ENCODE data around the gene ZNF367. TPM values are rescaled to one million over a fixed set of nuclear protein-coding genes. Genes with fewer than 3 reads are reported as not detected.

ZNF367 gene
- total and polyA plus RNA-seq, 2 donors (not counting 1 experiment from before 2014, with no cell fraction given) = 1.3 to 2.2 TPM

- no CpG with 5 or more reads among the region's 1 CpG for WGBS (ENCODE audit: insufficient coverage)
- no peak for ATAC-seq (ENCODE audit: low read depth)
- CTCF ChIA-PET = no interaction called here
These were observed 67.3 kb downstream of the ZNF367 start for GRCh38 chr9:96350866-96351265.

GRCh38 chr9:96348261-96348660, 69.9 kb downstream of the ZNF367 start:
- ATAC-seq (ENCODE audit: low read depth) (no peak), DNase-seq (no peak)
- H3K9ac ChIP-seq (ENCODE audit: low read length) = no peak overlapping the region
- H3K4me1 Mint-ChIP-seq = no peaks in the 10 kb centered on the region
- H2AFZ ChIP-seq (ENCODE audit: insufficient read depth, low read depth, low read length, poor library complexity, severe bottlenecking) = no peak overlapping the region
- H4K20me1 ChIP-seq (ENCODE audit: control insufficient read depth, insufficient read depth, low read length, poor library complexity, severe bottlenecking) = no peaks in the 10 kb centered on the region
- H3K27ac ChIP-seq (ENCODE audit: low read length in 2 of 2) = no peak overlapping the region
- ChIA-PET CTCF (no interaction called here), POLR2A (no interaction called here)
- H3K27me3 ChIP-seq (replicated peaks in 1 of 4; ENCODE audit: control extremely low read depth in 1 of 4, control insufficient read depth in 3 of 4, insufficient read depth in 4 of 4, low read length in 3 of 4) = peaks cover 0 to 2% (median 0%) of the 10 kb centered on the region in 4 experiments
- H3K4me3 Mint-ChIP-seq = no peak overlapping the region
- WGBS (ENCODE audit: insufficient coverage) = 92% methylated on average over 4 of the region's 5 CpGs
- peaks cover 0 to 6% (median 2%) of the 10 kb centered on the region in 3 donors for H3K9me3 ChIP-seq (ENCODE audit: control extremely low read depth in 1 of 3, control insufficient read depth in 2 of 3, insufficient read depth in 1 of 3, low read length in 2 of 3)
- H3K4me1 ChIP-seq (ENCODE audit: control insufficient read depth in 2 of 2, insufficient read depth in 2 of 2, low read length in 2 of 2) = no peaks in the 10 kb centered on the region
- no peak overlapping the region for H3K4me2 ChIP-seq (replicated peaks; ENCODE audit: low read depth, low read length, poor library complexity, severe bottlenecking)
- H3K79me2 ChIP-seq (ENCODE audit: control insufficient read depth, insufficient read depth, low read length) = no peaks in the 10 kb centered on the region
- H3K27ac Mint-ChIP-seq = no peak overlapping the region
- TF ChIP-seq CTCF (IDR thresholded peaks at IDR 0.05) (no peak), EZH2 (IDR thresholded peaks at IDR 0.05; ENCODE audit: borderline replicate concordance, insufficient read depth, low read depth, low read length, poor library complexity, severe bottlenecking) (no peak)
- no peaks in the 10 kb centered on the region for H3K36me3 ChIP-seq (replicated peaks in 1 of 2; ENCODE audit: control extremely low read depth in 1 of 2, control insufficient read depth in 1 of 2, extremely low read depth in 1 of 2, insufficient read depth in 2 of 2, low read length in 1 of 2)
- H3K4me3 ChIP-seq (ENCODE audit: control extremely low read depth in 1 of 5, extremely low read depth in 1 of 5, insufficient read depth in 1 of 5, low read depth in 2 of 5, low read length in 4 of 5) = no peak overlapping the region
- H3K9me3 Mint-ChIP-seq (ENCODE audit: insufficient read depth) = no peaks in the 10 kb centered on the region
- H3K27me3 Mint-ChIP-seq = no peaks in the 10 kb centered on the region
- intact Hi-C loops (cut with micrococcal nuclease) = no loop called here

More at GRCh38 chr9:96350866-96351265, 67.3 kb downstream of the ZNF367 start:
- Histone ChIP-seq H3K9me3 (ENCODE audit: control extremely low read depth in 1 of 3, control insufficient read depth in 2 of 3, insufficient read depth in 1 of 3, low read length in 2 of 3) (peaks cover 0 to 6% (median 2%) of the 10 kb centered on the region in 3 donors), H3K4me3 (ENCODE audit: control extremely low read depth in 1 of 5, extremely low read depth in 1 of 5, insufficient read depth in 1 of 5, low read depth in 2 of 5, low read length in 4 of 5) (no peak overlapping the region), H3K79me2 (ENCODE audit: control insufficient read depth, insufficient read depth, low read length) (no peaks in the 10 kb centered on the region), H3K9ac (ENCODE audit: low read length) (no peak overlapping the region), H3K27ac (ENCODE audit: low read length in 2 of 2) (no peak overlapping the region), H3K4me2 (replicated peaks; ENCODE audit: low read depth, low read length, poor library complexity, severe bottlenecking) (no peak overlapping the region), H3K36me3 (replicated peaks in 1 of 2; ENCODE audit: control extremely low read depth in 1 of 2, control insufficient read depth in 1 of 2, extremely low read depth in 1 of 2, insufficient read depth in 2 of 2, low read length in 1 of 2) (no peaks in the 10 kb centered on the region), H3K4me1 (ENCODE audit: control insufficient read depth in 2 of 2, insufficient read depth in 2 of 2, low read length in 2 of 2) (no peaks in the 10 kb centered on the region), H2AFZ (ENCODE audit: insufficient read depth, low read depth, low read length, poor library complexity, severe bottlenecking) (no peak overlapping the region), H3K27me3 (replicated peaks in 1 of 4; ENCODE audit: control extremely low read depth in 1 of 4, control insufficient read depth in 3 of 4, insufficient read depth in 4 of 4, low read length in 3 of 4) (peaks cover 0 to 2% (median 0%) of the 10 kb centered on the region in 4 experiments), H4K20me1 (ENCODE audit: control insufficient read depth, insufficient read depth, low read length, poor library complexity, severe bottlenecking) (no peaks in the 10 kb centered on the region)
- H3K9me3 Mint-ChIP-seq (ENCODE audit: insufficient read depth) = no peaks in the 10 kb centered on the region
- H3K27me3 Mint-ChIP-seq = no peaks in the 10 kb centered on the region
- POLR2A ChIA-PET = no interaction called here
- H3K4me1 Mint-ChIP-seq = no peaks in the 10 kb centered on the region
- no peak overlapping the region for H3K4me3 Mint-ChIP-seq
- no peak for TF ChIP-seq EZH2 (IDR thresholded peaks at IDR 0.05; ENCODE audit: borderline replicate concordance, insufficient read depth, low read depth, low read length, poor library complexity, severe bottlenecking)
- no peak for TF ChIP-seq CTCF (IDR thresholded peaks at IDR 0.05)
- intact Hi-C loops (cut with micrococcal nuclease) = no loop called here
- no peak for DNase-seq
- no peak overlapping the region for H3K27ac Mint-ChIP-seq

Measured in B cell (primary cell).